ENCODE results near the gene ARHGEF17.

ARHGEF17 gene

DNA sequence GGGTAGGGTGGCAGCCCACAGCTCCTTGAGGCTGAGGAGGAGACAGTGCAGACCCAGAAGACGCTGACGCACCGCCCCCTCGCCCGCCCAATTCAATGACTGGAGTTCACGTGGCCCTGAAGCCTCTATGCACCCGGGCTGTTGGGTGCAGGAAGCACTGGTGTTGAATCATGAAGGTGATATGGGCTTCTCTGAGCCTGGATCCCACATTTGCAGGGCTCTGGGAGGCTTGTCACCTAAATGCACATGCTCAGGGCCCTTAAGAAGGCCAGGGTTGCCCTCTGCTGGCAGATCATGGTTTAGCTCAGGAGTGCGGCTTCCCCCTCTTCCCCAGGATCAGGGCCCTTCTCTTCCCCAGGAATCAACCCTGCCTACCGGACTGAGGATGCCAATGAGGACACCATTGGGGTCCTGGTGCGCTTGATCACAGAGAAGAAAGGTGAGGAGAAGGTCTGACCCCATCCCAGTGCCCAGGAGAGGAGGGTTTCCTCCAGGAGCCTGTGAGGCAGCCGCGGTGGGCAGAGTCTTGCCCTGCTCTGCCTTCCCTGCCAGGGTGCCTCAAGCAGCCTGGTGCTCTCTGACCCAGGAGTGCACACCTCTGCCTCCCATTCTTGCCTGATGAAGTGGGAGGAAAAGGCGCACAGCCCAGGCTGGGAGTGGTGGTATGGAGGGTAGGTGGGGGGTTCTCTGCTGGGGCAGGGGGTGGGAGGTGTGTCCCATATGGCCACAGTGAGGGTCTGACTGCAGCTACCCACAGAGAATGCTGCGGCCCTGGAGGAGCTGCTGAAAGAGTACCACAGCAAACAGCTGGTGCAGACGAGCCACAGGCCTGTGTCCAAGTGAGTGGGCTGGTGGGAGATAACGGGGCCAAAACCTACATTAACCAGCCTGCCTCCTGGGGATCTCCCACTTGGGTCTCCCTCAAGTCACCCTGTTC, 85.7 kb downstream of the ARHGEF17 start:
- TF ChIP-seq, protein P1, sequence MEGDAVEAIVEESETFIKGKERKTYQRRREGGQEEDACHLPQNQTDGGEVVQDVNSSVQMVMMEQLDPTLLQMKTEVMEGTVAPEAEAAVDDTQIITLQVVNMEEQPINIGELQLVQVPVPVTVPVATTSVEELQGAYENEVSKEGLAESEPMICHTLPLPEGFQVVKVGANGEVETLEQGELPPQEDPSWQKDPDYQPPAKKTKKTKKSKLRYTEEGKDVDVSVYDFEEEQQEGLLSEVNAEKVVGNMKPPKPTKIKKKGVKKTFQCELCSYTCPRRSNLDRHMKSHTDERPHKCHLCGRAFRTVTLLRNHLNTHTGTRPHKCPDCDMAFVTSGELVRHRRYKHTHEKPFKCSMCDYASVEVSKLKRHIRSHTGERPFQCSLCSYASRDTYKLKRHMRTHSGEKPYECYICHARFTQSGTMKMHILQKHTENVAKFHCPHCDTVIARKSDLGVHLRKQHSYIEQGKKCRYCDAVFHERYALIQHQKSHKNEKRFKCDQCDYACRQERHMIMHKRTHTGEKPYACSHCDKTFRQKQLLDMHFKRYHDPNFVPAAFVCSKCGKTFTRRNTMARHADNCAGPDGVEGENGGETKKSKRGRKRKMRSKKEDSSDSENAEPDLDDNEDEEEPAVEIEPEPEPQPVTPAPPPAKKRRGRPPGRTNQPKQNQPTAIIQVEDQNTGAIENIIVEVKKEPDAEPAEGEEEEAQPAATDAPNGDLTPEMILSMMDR (IDR thresholded peaks at IDR 0.05), result peak; percentile 64
- H3K36me3 ChIP-seq (ENCODE audit: control insufficient read depth, insufficient read depth, low read length), result no peaks in the 10 kb centered on the region

DNA sequence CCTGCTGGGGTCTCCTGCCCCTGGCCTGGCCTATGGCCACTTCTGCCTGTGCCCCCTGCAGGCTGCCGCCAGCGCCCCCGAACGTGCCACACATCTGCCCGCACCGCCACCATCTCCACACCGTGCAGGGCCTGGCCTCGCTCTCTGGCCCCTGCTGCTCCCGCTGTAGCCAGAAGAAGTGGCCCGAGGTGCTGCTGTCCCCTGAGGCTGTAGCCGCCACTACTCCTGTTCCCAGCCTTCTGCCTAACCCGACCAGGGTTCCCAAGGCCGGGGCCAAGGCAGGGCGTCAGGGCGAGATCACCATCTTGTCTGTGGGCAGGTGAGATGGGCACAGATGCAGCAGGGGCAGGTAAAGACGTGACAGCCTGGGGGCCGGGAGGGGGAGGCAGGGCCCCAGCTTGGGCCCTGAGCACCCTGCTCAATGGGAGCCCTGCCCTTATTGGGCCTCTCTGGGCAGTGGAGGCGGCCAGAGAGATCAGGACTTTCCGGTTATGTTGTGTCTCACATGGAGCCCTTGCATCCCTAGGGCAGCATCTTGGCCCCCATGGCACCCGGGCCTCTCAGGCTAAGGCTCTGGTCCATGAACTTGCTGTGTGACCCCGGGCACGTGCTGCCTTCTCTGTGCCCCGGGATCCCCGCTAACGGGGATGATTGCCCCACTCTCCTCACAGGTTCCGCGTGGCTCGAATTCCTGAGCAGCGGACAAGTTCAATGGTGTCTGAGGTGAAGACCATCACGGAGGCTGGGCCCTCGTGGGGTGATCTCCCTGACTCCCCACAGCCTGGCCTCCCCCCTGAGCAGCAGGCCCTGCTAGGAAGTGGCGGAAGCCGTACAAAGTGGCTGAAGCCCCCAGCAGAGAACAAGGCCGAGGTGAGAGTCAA, 86.6 kb downstream of the ARHGEF17 start:
- no peaks in the 10 kb centered on the region for H3K27me3 ChIP-seq (ENCODE audit: control insufficient read depth, insufficient read depth, low read length)
- H3K4me1 ChIP-seq, result no peaks in the 10 kb centered on the region
- no peaks in the 10 kb centered on the region for H3K79me2 ChIP-seq
- H3K9ac ChIP-seq, result no peak overlapping the region
- H3K9me3 ChIP-seq (ENCODE audit: control insufficient read depth, low read length), result no peaks in the 10 kb centered on the region
- no peak overlapping the region for H3K4me2 ChIP-seq (ENCODE audit: low read length)
- TF ChIP-seq, protein P1 (IDR thresholded peaks at IDR 0.05), result no peak
- H2AFZ ChIP-seq, result no peak overlapping the region
- H3K4me3 ChIP-seq (ENCODE audit: low read depth, low read length), result no peak overlapping the region
- no peak overlapping the region for H3K27ac ChIP-seq
- no peaks in the 10 kb centered on the region for H3K36me3 ChIP-seq (ENCODE audit: control insufficient read depth, insufficient read depth, low read length)

More for the DNA sequence above, 85.7 kb downstream of the ARHGEF17 start:
- Histone ChIP-seq H3K4me2 (ENCODE audit: low read length) (no peak overlapping the region), H3K4me3 (ENCODE audit: low read depth, low read length) (no peak overlapping the region), H3K27ac (no peak overlapping the region), H3K9me3 (ENCODE audit: control insufficient read depth, low read length) (no peaks in the 10 kb centered on the region), H3K9ac (no peak overlapping the region), H3K4me1 (no peaks in the 10 kb centered on the region), H3K27me3 (ENCODE audit: control insufficient read depth, insufficient read depth, low read length) (no peaks in the 10 kb centered on the region), H2AFZ (no peak overlapping the region), H3K79me2 (no peaks in the 10 kb centered on the region)

DNA sequence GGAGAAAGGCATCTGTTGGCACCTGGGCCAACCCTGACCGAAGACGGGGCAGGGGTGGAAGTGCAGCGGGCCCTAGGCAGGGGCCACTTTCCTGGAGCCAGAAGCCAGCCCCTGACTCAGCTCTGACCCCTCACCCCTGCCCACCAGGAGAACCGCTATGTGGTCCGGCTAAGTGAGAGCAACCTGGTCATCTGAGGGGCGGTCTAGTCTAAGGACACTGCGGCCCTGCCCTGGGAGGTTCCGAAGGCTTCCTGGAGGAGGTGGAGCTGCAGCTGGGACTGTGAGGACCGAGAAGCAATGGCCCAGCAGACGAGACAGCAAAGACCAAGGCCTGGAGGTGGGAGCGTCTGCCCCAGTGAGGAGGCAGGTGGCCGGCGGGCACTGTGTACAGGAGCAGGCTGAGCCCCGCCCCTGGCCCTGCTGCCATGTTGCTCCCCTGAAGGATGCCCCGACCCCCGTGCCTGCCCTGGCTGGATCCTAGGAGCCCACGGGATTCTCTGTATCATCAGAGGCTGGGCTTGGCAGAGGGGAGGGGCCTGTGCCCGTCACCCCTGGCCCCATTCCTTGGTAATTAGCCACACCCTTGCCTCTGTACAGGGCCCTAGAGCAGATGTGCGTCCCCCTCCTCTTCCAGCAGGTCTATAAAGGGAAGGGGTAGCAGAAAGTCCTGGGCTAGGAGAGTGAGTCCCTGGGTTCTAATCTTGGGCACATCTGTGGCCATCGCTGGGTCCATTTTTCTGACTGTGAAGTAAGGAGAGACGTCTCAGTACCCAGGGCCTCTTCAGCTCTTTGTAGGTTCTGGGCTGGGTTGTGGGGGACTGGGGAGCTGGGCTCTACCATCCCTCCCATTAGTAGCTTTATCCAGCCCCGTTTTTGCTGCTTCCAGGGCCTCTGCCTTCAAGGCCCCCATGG, 87.5 kb downstream of the ARHGEF17 start:
- no peak overlapping the region for H2AFZ ChIP-seq
- H3K4me3 ChIP-seq (ENCODE audit: low read depth, low read length), result no peak overlapping the region
- no peaks in the 10 kb centered on the region for H3K79me2 ChIP-seq
- H3K27ac ChIP-seq, result no peak overlapping the region
- no peak overlapping the region for H3K4me2 ChIP-seq (ENCODE audit: low read length)
- TF ChIP-seq, protein P1 (IDR thresholded peaks at IDR 0.05), result no peak
- no peaks in the 10 kb centered on the region for H3K27me3 ChIP-seq (ENCODE audit: control insufficient read depth, insufficient read depth, low read length)
- no peaks in the 10 kb centered on the region for H3K4me1 ChIP-seq
- H3K9me3 ChIP-seq (ENCODE audit: control insufficient read depth, low read length), result no peaks in the 10 kb centered on the region
- no peaks in the 10 kb centered on the region for H3K36me3 ChIP-seq (ENCODE audit: control insufficient read depth, insufficient read depth, low read length)
- H3K9ac ChIP-seq, result no peak overlapping the region

DNA sequence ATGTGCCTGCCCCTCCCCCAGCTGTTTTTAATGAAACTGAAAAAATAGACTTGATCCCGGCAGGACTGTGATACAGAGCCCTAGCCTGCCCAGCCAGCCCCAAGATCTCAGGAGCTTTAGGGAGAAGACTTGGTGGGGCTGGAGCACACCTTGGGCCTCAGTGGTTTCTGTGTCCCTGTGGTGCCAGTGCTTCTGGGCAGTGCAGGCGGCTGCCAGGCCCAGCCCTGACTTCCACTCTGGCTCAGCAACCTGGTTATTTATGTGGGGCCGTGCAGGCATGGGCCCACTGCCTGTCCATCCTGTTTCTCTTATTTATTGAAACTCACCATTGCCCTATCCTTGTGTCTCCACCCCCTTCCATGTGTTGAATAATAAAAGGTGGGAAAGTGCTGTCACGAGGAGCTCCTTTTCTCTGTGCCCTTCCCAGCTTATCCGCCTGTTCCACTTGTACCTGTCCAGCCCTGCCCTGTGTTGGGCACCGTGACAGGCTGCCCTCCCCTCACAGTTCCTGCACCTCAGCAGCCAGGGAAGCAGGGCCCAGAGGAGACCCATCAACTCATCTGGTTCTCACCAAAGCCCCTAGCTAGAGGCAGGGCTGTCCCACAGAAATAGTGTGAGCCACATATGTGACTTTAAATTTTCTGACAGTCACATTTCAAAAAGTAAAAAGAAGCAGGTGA, 88.3 kb downstream of the ARHGEF17 start:
- H3K4me1 ChIP-seq, result no peaks in the 10 kb centered on the region
- H3K9me3 ChIP-seq (ENCODE audit: control insufficient read depth, low read length), result no peaks in the 10 kb centered on the region
- TF ChIP-seq, protein P1 (IDR thresholded peaks at IDR 0.05), result no peak
- no peak overlapping the region for H3K4me3 ChIP-seq (ENCODE audit: low read depth, low read length)
- no peaks in the 10 kb centered on the region for H3K36me3 ChIP-seq (ENCODE audit: control insufficient read depth, insufficient read depth, low read length)
- no peaks in the 10 kb centered on the region for H3K27me3 ChIP-seq (ENCODE audit: control insufficient read depth, insufficient read depth, low read length)
- no peaks in the 10 kb centered on the region for H3K79me2 ChIP-seq
- H3K27ac ChIP-seq, result no peak overlapping the region
- H2AFZ ChIP-seq, result no peak overlapping the region
- H3K9ac ChIP-seq, result no peak overlapping the region
- H3K4me2 ChIP-seq (ENCODE audit: low read length), result no peak overlapping the region

All from parathyroid adenoma (tissue), 2 donors.